ENCODE results near the gene VWA5B1. TPM values are rescaled to one million over a fixed set of nuclear protein-coding genes. Genes with fewer than 3 reads are reported as not detected.

The VWA5B1 gene
- total and polyA plus RNA-seq, 2 donors (not counting 3 experiments of a cell fraction or from before 2014, with no cell fraction given): not detected

- no TSS peak for BruUV-seq (replicated peaks)
- Histone ChIP-seq H3K9ac (replicated peaks; ENCODE audit: extremely low read depth, insufficient read depth, low read length) (no peak overlapping the region), H3K4me2 (ENCODE audit: insufficient read depth, low read length) (no peak overlapping the region), H4K20me1 (replicated peaks; ENCODE audit: control insufficient read depth, extremely low read depth, insufficient read depth, low read length) (no peaks in the 10 kb centered on the region), H2AFZ (ENCODE audit: low read depth, low read length) (no peak overlapping the region), H3K9me1 (replicated peaks; ENCODE audit: control insufficient read depth, extremely low read depth, insufficient read depth, low read length) (no peaks in the 10 kb centered on the region), H3K9me3 (replicated peaks; ENCODE audit: control insufficient read depth, insufficient read depth, low read length) (no peaks in the 10 kb centered on the region), H3K4me3 (replicated peaks in 1 of 3; ENCODE audit: insufficient read depth in 1 of 3, low read depth in 1 of 3, low read length in 3 of 3) (no peak overlapping the region), H3K36me3 (ENCODE audit: control insufficient read depth in 2 of 2, extremely low read depth in 1 of 2, insufficient read depth in 2 of 2, low read length in 2 of 2) (no peaks in the 10 kb centered on the region), H3K27ac (ENCODE audit: insufficient read depth, low read depth, low read length) (no peak overlapping the region), H3K27me3 (ENCODE audit: control insufficient read depth in 2 of 2, insufficient read depth in 2 of 2, low read length in 2 of 2) (no peaks in the 10 kb centered on the region), H3K79me2 (ENCODE audit: control insufficient read depth, insufficient read depth, low read length) (no peaks in the 10 kb centered on the region), H3K4me1 (ENCODE audit: control insufficient read depth, extremely low read depth, insufficient read depth, low read length) (no peaks in the 10 kb centered on the region)
- TF ChIP-seq POLR2AphosphoS5 (IDR thresholded peaks at IDR 0.05; ENCODE audit: insufficient read depth, low read depth, low read length): no peak
- TF ChIP-seq EZH2 (IDR thresholded peaks at IDR 0.05; ENCODE audit: borderline replicate concordance, low read depth, low read length, severe bottlenecking): no peak
- TF ChIP-seq GATA2 (IDR thresholded peaks at IDR 0.05; ENCODE audit: insufficient read depth, insufficient read length, low read depth, low read length): no peak
- no peak for FAIRE-seq
- intact Hi-C loops (cut with micrococcal nuclease): no loop called here
- dilution Hi-C loops (cut with MboI; ENCODE audit: extremely low pct_ligation_motif_present, low sequenced_read_pairs): no loop called here
- ChIA-PET POLR2A (no interaction called here), CTCF (interaction anchor here (1.6 kb wide), 1 partner anchor 17 kb away, joined by 5 read pairs; no protein-coding TSS in a partner anchor)
- no peak for DNase-seq (ENCODE audit: low read depth, low spot score)
These were observed 54.7 kb downstream of the VWA5B1 start for GRCh38 chr1:20345419-20345818.

GRCh38 chr1:20346433-20346832 lies 55.8 kb downstream of the VWA5B1 start:
- Histone ChIP-seq H3K9me1 (replicated peaks; ENCODE audit: control insufficient read depth, extremely low read depth, insufficient read depth, low read length) (no peaks in the 10 kb centered on the region), H3K79me2 (ENCODE audit: control insufficient read depth, insufficient read depth, low read length) (no peaks in the 10 kb centered on the region), H3K4me1 (ENCODE audit: control insufficient read depth, extremely low read depth, insufficient read depth, low read length) (no peaks in the 10 kb centered on the region), H4K20me1 (replicated peaks; ENCODE audit: control insufficient read depth, extremely low read depth, insufficient read depth, low read length) (no peaks in the 10 kb centered on the region), H3K9me3 (replicated peaks; ENCODE audit: control insufficient read depth, insufficient read depth, low read length) (no peaks in the 10 kb centered on the region), H3K9ac (replicated peaks; ENCODE audit: extremely low read depth, insufficient read depth, low read length) (no peak overlapping the region), H3K27me3 (ENCODE audit: control insufficient read depth in 2 of 2, insufficient read depth in 2 of 2, low read length in 2 of 2) (no peaks in the 10 kb centered on the region), H3K4me3 (replicated peaks in 1 of 3; ENCODE audit: insufficient read depth in 1 of 3, low read depth in 1 of 3, low read length in 3 of 3) (no peak overlapping the region), H3K27ac (ENCODE audit: insufficient read depth, low read depth, low read length) (no peak overlapping the region), H2AFZ (ENCODE audit: low read depth, low read length) (no peak overlapping the region), H3K36me3 (ENCODE audit: control insufficient read depth in 2 of 2, extremely low read depth in 1 of 2, insufficient read depth in 2 of 2, low read length in 2 of 2) (no peaks in the 10 kb centered on the region), H3K4me2 (ENCODE audit: insufficient read depth, low read length) (no peak overlapping the region)
- BruUV-seq (replicated peaks): no TSS peak
- DNase-seq (ENCODE audit: low read depth, low spot score): no peak
- no peak for TF ChIP-seq EZH2 (IDR thresholded peaks at IDR 0.05; ENCODE audit: borderline replicate concordance, low read depth, low read length, severe bottlenecking)
- intact Hi-C loops (cut with micrococcal nuclease) (no loop called here), dilution Hi-C loops (cut with MboI; ENCODE audit: extremely low pct_ligation_motif_present, low sequenced_read_pairs) (no loop called here)
- ChIA-PET CTCF (no interaction called here), POLR2A (no interaction called here)
- FAIRE-seq: no peak
